C4-2B (cell line): ENCODE measurements around the gene SHBG.

ENCODE experiments used
- CTCF ChIP-seq: fragments of 450-650 bp; conservative IDR thresholded peaks from 2 replicates; pipeline ENCODE4 v1.5.1; 2017; ENCODE audit warnings: mild to moderate bottlenecking
- ZFX ChIP-seq: fragments of 450-650 bp; IDR thresholded peaks from 2 replicates; pipeline ENCODE4 v1.6.1; 2017

DNA sequence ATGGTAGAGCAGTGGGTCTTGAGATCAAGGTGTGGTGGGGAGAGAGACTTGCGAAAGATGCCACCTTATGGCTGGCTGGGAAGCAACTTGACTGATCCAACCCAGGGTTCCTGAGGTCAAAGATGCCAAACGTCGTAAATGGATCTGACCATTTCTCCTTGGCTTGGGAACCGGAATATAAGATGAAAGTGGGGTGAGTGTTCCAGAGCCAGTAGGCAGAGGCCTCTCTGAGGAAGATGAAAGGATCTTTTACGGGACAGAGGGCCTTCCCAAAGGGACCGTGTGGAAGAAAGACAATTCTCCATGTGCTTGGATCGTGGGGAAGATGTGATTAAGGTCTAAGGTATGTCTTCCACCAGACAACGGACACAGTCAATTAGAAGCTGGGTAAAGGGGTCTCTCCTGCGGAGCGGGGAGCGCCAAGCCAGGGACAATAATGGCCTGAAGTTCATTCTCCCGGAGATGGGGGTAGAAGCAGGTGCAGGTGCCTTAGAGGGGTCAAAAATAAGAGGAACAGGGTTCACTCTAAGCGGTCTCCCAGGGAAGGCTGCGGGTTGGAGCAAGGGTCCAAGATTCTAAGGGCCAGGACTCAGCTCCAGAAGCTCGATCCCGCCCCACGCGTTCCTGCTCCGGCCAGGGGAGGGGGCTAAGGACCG lies 16.0 kb upstream of the SHBG start:
- TF ChIP-seq CTCF, result no peak
- no peak for TF ChIP-seq ZFX
